Fibroblast of pulmonary artery (primary cell): ENCODE results near the gene CAMK2G.
A peak's percentile ranks its signal among the peaks of the same experiment; 100 is the strongest.

Source experiments
- DNase-seq: peaks from one replicate; pipeline ENCODE4 v3.0.0-alpha.2; 2010; ENCODE audit warnings: low read depth
- H3K4me3 ChIP-seq: replicated peaks from 2 replicates; pipeline ENCODE4 v1.5.1; 2011; ENCODE audit warnings: low read depth, mild to moderate bottlenecking, control low read depth, low read length, moderate library complexity
- CTCF ChIP-seq: IDR thresholded peaks from 2 replicates; pipeline ENCODE4 v1.5.1; 2011; ENCODE audit warnings: mild to moderate bottlenecking, control low read depth, low read length, inconsistent platforms; ENCODE audit errors: missing control alignments

Gene CAMK2G

GRCh38 chr10:73803680-73804286 is 70.6 kb downstream of the CAMK2G start:
- no peak overlapping the region for H3K4me3 ChIP-seq
- DNase-seq, result peak; percentile 28
- TF ChIP-seq CTCF, result no peak

- no peak for DNase-seq
- H3K4me3 ChIP-seq, result no peak overlapping the region
- TF ChIP-seq CTCF, result no peak
These were observed 71.9 kb downstream of the CAMK2G start for GRCh38 chr10:73802276-73802991.

GRCh38 chr10:73801253-73801590 is 73.1 kb downstream of the CAMK2G start:
- no peak overlapping the region for H3K4me3 ChIP-seq
- no peak for TF ChIP-seq CTCF
- DNase-seq, result no peak

GRCh38 chr10:73800560-73801252 is 73.6 kb downstream of the CAMK2G start:
- no peak for TF ChIP-seq CTCF
- no peak for DNase-seq
- no peak overlapping the region for H3K4me3 ChIP-seq

- no peak for TF ChIP-seq CTCF
- DNase-seq, result no peak
- H3K4me3 ChIP-seq, result no peak overlapping the region
These were observed 74.3 kb downstream of the CAMK2G start for GRCh38 chr10:73799899-73800559.

- no peak for DNase-seq
- no peak for TF ChIP-seq CTCF
- no peak overlapping the region for H3K4me3 ChIP-seq
These were observed 75.3 kb downstream of the CAMK2G start for GRCh38 chr10:73798927-73799560.
